ENCODE results near the gene JMJD1C. TPM values are rescaled to one million over a fixed set of nuclear protein-coding genes. Genes with fewer than 3 reads are reported as not detected.

The JMJD1C gene
- total and polyA plus RNA-seq, 9 donors, result 45.4 to 140 (median 78.2) TPM

- H3K4me1 ChIP-seq (ENCODE audit: insufficient read depth), result no peaks in the 10 kb centered on the region
- no peak overlapping the region for H3K27ac ChIP-seq
- no peak overlapping the region for H3K4me3 ChIP-seq
- no peaks in the 10 kb centered on the region for H3K36me3 ChIP-seq
- no peaks in the 10 kb centered on the region for H3K27me3 ChIP-seq
- H3K9me3 ChIP-seq, result no peaks in the 10 kb centered on the region
- intact Hi-C loops (cut with DNase I), result no loop called here
- TF ChIP-seq CTCF (IDR thresholded peaks at IDR 0.05), result no peak
- TF ChIP-seq EP300 (IDR thresholded peaks at IDR 0.05), result no peak
- no peak for TF ChIP-seq POLR2A (IDR thresholded peaks at IDR 0.05)
- DNase-seq, result no peak
- 12 to 20% (median 16%) methylated on average over 5 of the region's 5 CpGs for WGBS, 3 donors
Observed at GRCh38 chr10:63415640-63416244, 50.0 kb downstream of the JMJD1C start.

- H3K9me3 ChIP-seq, result no peaks in the 10 kb centered on the region
- TF ChIP-seq CTCF (IDR thresholded peaks at IDR 0.05) (no peak), EP300 (IDR thresholded peaks at IDR 0.05) (no peak), POLR2A (IDR thresholded peaks at IDR 0.05) (no peak)
- no peak overlapping the region for H3K27ac ChIP-seq
- intact Hi-C loops (cut with DNase I), result no loop called here
- DNase-seq, result no peak
- H3K4me3 ChIP-seq, result no peak overlapping the region
- H3K36me3 ChIP-seq, result no peaks in the 10 kb centered on the region
- 93 to 96% (median 93%) methylated on average over 7 of the region's 7 CpGs for WGBS, 3 donors
- no peaks in the 10 kb centered on the region for H3K27me3 ChIP-seq
- no peaks in the 10 kb centered on the region for H3K4me1 ChIP-seq (ENCODE audit: insufficient read depth)
Observed at GRCh38 chr10:63414481-63415260, 51.1 kb downstream of the JMJD1C start.

GRCh38 chr10:63413429-63413828 is 52.3 kb downstream of the JMJD1C start:
- H3K4me3 ChIP-seq, result no peak overlapping the region
- H3K4me1 ChIP-seq (ENCODE audit: insufficient read depth), result no peaks in the 10 kb centered on the region
- H3K36me3 ChIP-seq, result no peaks in the 10 kb centered on the region
- 36 to 63% (median 53%) methylated on average over 3 of the region's 3 CpGs for WGBS, 3 donors
- H3K27me3 ChIP-seq, result no peaks in the 10 kb centered on the region
- TF ChIP-seq POLR2A (IDR thresholded peaks at IDR 0.05) (no peak), CTCF (IDR thresholded peaks at IDR 0.05) (no peak), EP300 (IDR thresholded peaks at IDR 0.05) (no peak)
- no peak for DNase-seq
- no peak overlapping the region for H3K27ac ChIP-seq
- intact Hi-C loops (cut with DNase I), result no loop called here
- no peaks in the 10 kb centered on the region for H3K9me3 ChIP-seq

GRCh38 chr10:63412304-63412703 is 53.5 kb downstream of the JMJD1C start:
- no peaks in the 10 kb centered on the region for H3K4me1 ChIP-seq (ENCODE audit: insufficient read depth)
- no peaks in the 10 kb centered on the region for H3K9me3 ChIP-seq
- WGBS, 3 donors, result 92 to 97% (median 96%) methylated on average over 5 of the region's 5 CpGs
- TF ChIP-seq EP300 (IDR thresholded peaks at IDR 0.05) (no peak), POLR2A (IDR thresholded peaks at IDR 0.05) (no peak), CTCF (IDR thresholded peaks at IDR 0.05) (no peak)
- H3K4me3 ChIP-seq, result no peak overlapping the region
- H3K27me3 ChIP-seq, result no peaks in the 10 kb centered on the region
- no peaks in the 10 kb centered on the region for H3K36me3 ChIP-seq
- no peak for DNase-seq
- intact Hi-C loops (cut with DNase I), result no loop called here
- H3K27ac ChIP-seq, result no peak overlapping the region

Measured in ovary (tissue), 9 donors.